ENCODE results near the gene CLEC2L. TPM values are rescaled to one million over a fixed set of nuclear protein-coding genes. Genes with fewer than 3 reads are reported as not detected.

CLEC2L gene
- total and polyA plus RNA-seq, 2 donors (not counting 1 experiment from before 2014, with no cell fraction given), result not detected

DNA sequence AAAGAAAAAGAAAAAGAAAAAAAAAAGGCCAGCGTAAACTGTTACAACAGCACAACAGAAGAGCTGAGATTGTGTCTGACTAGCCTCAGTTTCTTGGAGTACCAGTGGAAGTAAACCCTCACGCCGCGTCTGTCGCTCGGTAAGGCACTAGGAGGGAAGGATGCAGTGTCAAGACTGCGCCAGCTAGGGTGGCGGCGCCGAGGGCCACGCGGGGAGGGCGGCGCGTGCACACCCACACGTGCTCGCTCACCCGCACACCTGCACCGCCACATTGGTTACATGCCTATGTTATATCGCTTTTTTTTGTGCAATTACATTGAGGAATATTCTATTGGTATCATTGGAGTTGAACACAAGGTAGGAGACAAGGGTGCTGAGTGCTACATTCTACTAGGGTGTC, 48.2 kb downstream of the CLEC2L start:
- no peaks in the 10 kb centered on the region for H3K79me2 ChIP-seq (ENCODE audit: control insufficient read depth, insufficient read depth, low read length)
- DNase-seq (ENCODE audit: low read depth in 2 of 2), result no peak
- no peak overlapping the region for H3K4me3 ChIP-seq (replicated peaks in 1 of 4; ENCODE audit: control extremely low read depth in 1 of 4, insufficient read depth in 1 of 4, low read depth in 3 of 4, low read length in 4 of 4)
- H3K36me3 ChIP-seq (ENCODE audit: control insufficient read depth, insufficient read depth, low read length), result peaks cover 10% of the 10 kb centered on the region
- TF ChIP-seq, protein P1, sequence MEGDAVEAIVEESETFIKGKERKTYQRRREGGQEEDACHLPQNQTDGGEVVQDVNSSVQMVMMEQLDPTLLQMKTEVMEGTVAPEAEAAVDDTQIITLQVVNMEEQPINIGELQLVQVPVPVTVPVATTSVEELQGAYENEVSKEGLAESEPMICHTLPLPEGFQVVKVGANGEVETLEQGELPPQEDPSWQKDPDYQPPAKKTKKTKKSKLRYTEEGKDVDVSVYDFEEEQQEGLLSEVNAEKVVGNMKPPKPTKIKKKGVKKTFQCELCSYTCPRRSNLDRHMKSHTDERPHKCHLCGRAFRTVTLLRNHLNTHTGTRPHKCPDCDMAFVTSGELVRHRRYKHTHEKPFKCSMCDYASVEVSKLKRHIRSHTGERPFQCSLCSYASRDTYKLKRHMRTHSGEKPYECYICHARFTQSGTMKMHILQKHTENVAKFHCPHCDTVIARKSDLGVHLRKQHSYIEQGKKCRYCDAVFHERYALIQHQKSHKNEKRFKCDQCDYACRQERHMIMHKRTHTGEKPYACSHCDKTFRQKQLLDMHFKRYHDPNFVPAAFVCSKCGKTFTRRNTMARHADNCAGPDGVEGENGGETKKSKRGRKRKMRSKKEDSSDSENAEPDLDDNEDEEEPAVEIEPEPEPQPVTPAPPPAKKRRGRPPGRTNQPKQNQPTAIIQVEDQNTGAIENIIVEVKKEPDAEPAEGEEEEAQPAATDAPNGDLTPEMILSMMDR (conservative IDR thresholded peaks at IDR 0.05 in 1 of 2, IDR thresholded peaks at IDR 0.05 in 1 of 2; ENCODE audit: low read depth in 1 of 2, low read length in 2 of 2), result no peak
- TF ChIP-seq EZH2 (IDR thresholded peaks at IDR 0.05; ENCODE audit: low read length, missing control alignments), result no peak
- H3K27me3 ChIP-seq (ENCODE audit: control insufficient read depth, insufficient read depth, low read length), result no peaks in the 10 kb centered on the region
- no peak overlapping the region for H2AFZ ChIP-seq (ENCODE audit: low read length)
- H3K9ac ChIP-seq (ENCODE audit: insufficient read depth, low read length), result no peak overlapping the region
- no peaks in the 10 kb centered on the region for H3K9me3 ChIP-seq (ENCODE audit: control insufficient read depth, insufficient read depth, low read depth, low read length)
- H3K27ac ChIP-seq (ENCODE audit: insufficient read depth, low read length), result no peak overlapping the region
- H3K4me2 ChIP-seq (ENCODE audit: extremely low read depth, insufficient read depth, low read length), result no peak overlapping the region
- H4K20me1 ChIP-seq (ENCODE audit: control insufficient read depth, extremely low read depth, insufficient read depth, low read length), result no peaks in the 10 kb centered on the region
- no peaks in the 10 kb centered on the region for H3K4me1 ChIP-seq (ENCODE audit: control insufficient read depth, extremely low read depth, insufficient read depth, low read length)

DNA sequence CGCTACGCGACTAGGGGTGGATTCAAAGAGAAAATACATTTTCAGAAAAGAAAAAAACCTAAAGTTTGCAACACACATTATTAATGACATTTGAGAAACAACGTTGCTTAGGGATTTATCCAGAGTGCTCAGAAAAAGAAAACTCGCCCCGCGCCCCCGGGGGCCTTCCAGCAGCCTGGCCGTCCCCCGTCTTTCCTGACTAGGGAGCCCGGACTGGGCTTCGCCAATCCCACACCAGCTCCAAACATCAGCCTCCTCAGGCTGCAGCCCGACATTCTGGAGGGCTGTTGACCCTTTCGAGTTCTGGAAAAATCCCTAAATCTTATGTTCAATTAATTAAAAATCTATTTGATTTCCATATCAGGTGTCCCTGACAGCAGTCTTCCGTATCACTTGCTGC, 48.6 kb downstream of the CLEC2L start:
- H3K9me3 ChIP-seq (ENCODE audit: control insufficient read depth, insufficient read depth, low read depth, low read length), result no peaks in the 10 kb centered on the region
- H3K9ac ChIP-seq (ENCODE audit: insufficient read depth, low read length), result no peak overlapping the region
- H3K79me2 ChIP-seq (ENCODE audit: control insufficient read depth, insufficient read depth, low read length), result no peaks in the 10 kb centered on the region
- H3K27ac ChIP-seq (ENCODE audit: insufficient read depth, low read length), result no peak overlapping the region
- H2AFZ ChIP-seq (ENCODE audit: low read length), result no peak overlapping the region
- H4K20me1 ChIP-seq (ENCODE audit: control insufficient read depth, extremely low read depth, insufficient read depth, low read length), result no peaks in the 10 kb centered on the region
- no peak for DNase-seq (ENCODE audit: low read depth in 2 of 2)
- no peak overlapping the region for H3K4me3 ChIP-seq (replicated peaks in 1 of 4; ENCODE audit: control extremely low read depth in 1 of 4, insufficient read depth in 1 of 4, low read depth in 3 of 4, low read length in 4 of 4)
- peaks cover 10% of the 10 kb centered on the region for H3K36me3 ChIP-seq (ENCODE audit: control insufficient read depth, insufficient read depth, low read length)
- no peaks in the 10 kb centered on the region for H3K27me3 ChIP-seq (ENCODE audit: control insufficient read depth, insufficient read depth, low read length)
- TF ChIP-seq, protein P1 (conservative IDR thresholded peaks at IDR 0.05 in 1 of 2, IDR thresholded peaks at IDR 0.05 in 1 of 2; ENCODE audit: low read depth in 1 of 2, low read length in 2 of 2), result no peak
- no peak for TF ChIP-seq EZH2 (IDR thresholded peaks at IDR 0.05; ENCODE audit: low read length, missing control alignments)
- no peaks in the 10 kb centered on the region for H3K4me1 ChIP-seq (ENCODE audit: control insufficient read depth, extremely low read depth, insufficient read depth, low read length)
- no peak overlapping the region for H3K4me2 ChIP-seq (ENCODE audit: extremely low read depth, insufficient read depth, low read length)

DNA sequence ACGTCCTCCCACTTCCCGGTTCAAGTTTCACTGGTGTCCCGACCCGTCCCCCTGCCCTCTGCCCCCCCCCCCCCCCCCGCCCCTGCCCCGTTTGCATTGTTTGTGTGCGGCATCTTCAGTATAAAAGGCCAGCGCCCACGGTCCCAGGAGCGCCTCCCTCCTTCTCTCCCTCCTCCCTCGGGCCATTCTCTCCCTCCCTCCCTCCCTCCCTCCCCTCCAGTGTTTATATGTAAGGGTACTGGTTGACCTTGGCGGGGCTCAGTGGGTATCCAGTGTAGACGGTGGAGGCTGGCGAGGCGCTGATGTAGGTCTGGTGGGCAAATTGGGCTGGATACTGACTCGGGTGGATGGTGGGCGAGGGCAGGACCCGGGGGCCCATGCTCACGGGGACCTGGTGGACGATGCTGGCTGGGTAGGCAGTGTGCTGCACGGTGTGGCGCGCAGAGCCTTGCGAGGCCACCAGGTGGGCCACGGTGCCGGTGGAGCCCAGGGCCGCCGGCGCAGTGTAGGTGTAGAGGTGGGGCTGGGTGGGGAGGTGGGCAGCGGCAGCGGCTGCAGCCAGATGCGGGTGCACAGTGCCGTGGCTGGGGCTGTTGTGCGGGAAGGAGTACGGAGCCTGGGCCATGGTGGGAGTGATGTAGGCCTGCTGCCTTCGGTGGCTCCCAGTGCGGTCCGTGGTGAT, 49.4 kb downstream of the CLEC2L start:
- Histone ChIP-seq H3K4me2 (ENCODE audit: extremely low read depth, insufficient read depth, low read length) (no peak overlapping the region), H3K9ac (ENCODE audit: insufficient read depth, low read length) (no peak overlapping the region), H2AFZ (ENCODE audit: low read length) (no peak overlapping the region), H4K20me1 (ENCODE audit: control insufficient read depth, extremely low read depth, insufficient read depth, low read length) (no peaks in the 10 kb centered on the region), H3K79me2 (ENCODE audit: control insufficient read depth, insufficient read depth, low read length) (no peaks in the 10 kb centered on the region), H3K4me1 (ENCODE audit: control insufficient read depth, extremely low read depth, insufficient read depth, low read length) (no peaks in the 10 kb centered on the region), H3K27me3 (ENCODE audit: control insufficient read depth, insufficient read depth, low read length) (no peaks in the 10 kb centered on the region), H3K27ac (ENCODE audit: insufficient read depth, low read length) (no peak overlapping the region), H3K4me3 (replicated peaks in 1 of 4; ENCODE audit: control extremely low read depth in 1 of 4, insufficient read depth in 1 of 4, low read depth in 3 of 4, low read length in 4 of 4) (no peak overlapping the region), H3K9me3 (ENCODE audit: control insufficient read depth, insufficient read depth, low read depth, low read length) (no peaks in the 10 kb centered on the region), H3K36me3 (ENCODE audit: control insufficient read depth, insufficient read depth, low read length) (peaks cover 10% of the 10 kb centered on the region)
- DNase-seq (ENCODE audit: low read depth in 2 of 2), result no peak
- TF ChIP-seq, protein P1 (conservative IDR thresholded peaks at IDR 0.05 in 1 of 2, IDR thresholded peaks at IDR 0.05 in 1 of 2; ENCODE audit: low read depth in 1 of 2, low read length in 2 of 2), result no peak
- no peak for TF ChIP-seq EZH2 (IDR thresholded peaks at IDR 0.05; ENCODE audit: low read length, missing control alignments)
